ENCODE measurements around the gene MC1R. TPM values are rescaled to one million over a fixed set of nuclear protein-coding genes. Genes with fewer than 3 reads are reported as not detected.

The MC1R gene
- total and polyA plus RNA-seq, 7 donors: 0.18 to 1.8 (median 0.77) TPM

- intact Hi-C loops (cut with DNase I): no loop called here
- TF ChIP-seq, protein P1, sequence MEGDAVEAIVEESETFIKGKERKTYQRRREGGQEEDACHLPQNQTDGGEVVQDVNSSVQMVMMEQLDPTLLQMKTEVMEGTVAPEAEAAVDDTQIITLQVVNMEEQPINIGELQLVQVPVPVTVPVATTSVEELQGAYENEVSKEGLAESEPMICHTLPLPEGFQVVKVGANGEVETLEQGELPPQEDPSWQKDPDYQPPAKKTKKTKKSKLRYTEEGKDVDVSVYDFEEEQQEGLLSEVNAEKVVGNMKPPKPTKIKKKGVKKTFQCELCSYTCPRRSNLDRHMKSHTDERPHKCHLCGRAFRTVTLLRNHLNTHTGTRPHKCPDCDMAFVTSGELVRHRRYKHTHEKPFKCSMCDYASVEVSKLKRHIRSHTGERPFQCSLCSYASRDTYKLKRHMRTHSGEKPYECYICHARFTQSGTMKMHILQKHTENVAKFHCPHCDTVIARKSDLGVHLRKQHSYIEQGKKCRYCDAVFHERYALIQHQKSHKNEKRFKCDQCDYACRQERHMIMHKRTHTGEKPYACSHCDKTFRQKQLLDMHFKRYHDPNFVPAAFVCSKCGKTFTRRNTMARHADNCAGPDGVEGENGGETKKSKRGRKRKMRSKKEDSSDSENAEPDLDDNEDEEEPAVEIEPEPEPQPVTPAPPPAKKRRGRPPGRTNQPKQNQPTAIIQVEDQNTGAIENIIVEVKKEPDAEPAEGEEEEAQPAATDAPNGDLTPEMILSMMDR (IDR thresholded peaks at IDR 0.05): no peak
- no peak for ATAC-seq
- WGBS, 3 donors: 3 to 7% (median 4%) methylated on average over 12 to 14 of the region's 14 CpGs
- H3K27me3 ChIP-seq (ENCODE audit: insufficient read depth in 3 of 3, low read length in 2 of 3): peaks cover 0 to 63% (median 38%) of the 10 kb centered on the region in 3 donors
- H3K4me3 ChIP-seq: no peak overlapping the region
- H3K9me3 ChIP-seq: no peaks in the 10 kb centered on the region
- H3K36me3 ChIP-seq (ENCODE audit: insufficient read depth in 1 of 2, low read depth in 1 of 2): no peaks in the 10 kb centered on the region
- no peak for DNase-seq
- H3K27ac ChIP-seq: no peak overlapping the region
- H3K4me1 ChIP-seq: peaks cover 6% of the 10 kb centered on the region
These were observed 5.7 kb downstream of the MC1R start for GRCh38 chr16:89924297-89924924.

- H3K36me3 ChIP-seq (ENCODE audit: insufficient read depth in 1 of 2, low read depth in 1 of 2): no peaks in the 10 kb centered on the region
- H3K27ac ChIP-seq: no peak overlapping the region
- peak overlapping the region; percentile 63 for H3K4me3 ChIP-seq
- TF ChIP-seq, protein P1 (IDR thresholded peaks at IDR 0.05): no peak
- intact Hi-C loops (cut with DNase I): no loop called here
- peaks cover 0 to 61% (median 35%) of the 10 kb centered on the region in 3 donors for H3K27me3 ChIP-seq (ENCODE audit: insufficient read depth in 3 of 3, low read length in 2 of 3)
- no peak for ATAC-seq
- 21 to 27% (median 22%) methylated on average over 4 of the region's 4 CpGs for WGBS, 3 donors
- no peaks in the 10 kb centered on the region for H3K9me3 ChIP-seq
- peaks cover 6% of the 10 kb centered on the region for H3K4me1 ChIP-seq
- DNase-seq: no peak
These were observed 6.3 kb downstream of the MC1R start for GRCh38 chr16:89924925-89925307.

DNA sequence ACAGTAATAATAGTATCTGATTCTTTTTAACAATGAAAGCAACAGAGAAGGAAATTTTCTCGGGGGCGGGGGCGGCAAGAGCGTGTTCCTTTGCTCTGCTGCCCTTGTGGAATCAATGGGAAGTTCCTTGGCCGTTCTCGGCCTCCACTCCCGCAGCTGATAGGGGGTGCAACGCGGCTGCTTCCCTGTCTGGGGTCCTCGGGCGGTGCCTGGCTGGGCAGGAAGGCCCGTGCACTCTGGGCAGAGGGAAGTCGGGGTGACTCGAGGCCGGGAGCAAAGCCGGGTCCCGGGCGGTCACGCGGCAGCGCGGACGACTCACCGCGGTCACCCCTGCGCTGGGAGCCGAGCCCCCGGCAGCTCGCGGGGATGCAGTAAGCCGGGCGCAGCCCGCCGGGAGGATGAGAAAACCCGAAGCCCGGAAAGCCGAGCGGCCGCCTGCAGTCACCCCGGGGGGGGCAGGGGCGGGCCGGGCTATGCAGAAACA is 7.0 kb downstream of the MC1R start:
- Histone ChIP-seq H3K27ac (no peak overlapping the region), H3K4me1 (peaks cover 6% of the 10 kb centered on the region), H3K4me3 (peak overlapping the region; percentile 63), H3K9me3 (no peaks in the 10 kb centered on the region), H3K36me3 (ENCODE audit: insufficient read depth in 1 of 2, low read depth in 1 of 2) (no peaks in the 10 kb centered on the region), H3K27me3 (ENCODE audit: insufficient read depth in 3 of 3, low read length in 2 of 3) (peaks cover 0 to 56% (median 34%) of the 10 kb centered on the region in 3 donors)
- peak in 1 of 4 donors; percentile 1 for ATAC-seq
- 1% methylated on average over 30 to 42 of the region's 42 CpGs for WGBS, 3 donors
- intact Hi-C loops (cut with DNase I): no loop called here
- TF ChIP-seq, protein P1 (IDR thresholded peaks at IDR 0.05): no peak
- no peak for DNase-seq

- Histone ChIP-seq H3K4me3 (no peak overlapping the region), H3K36me3 (ENCODE audit: insufficient read depth in 1 of 2, low read depth in 1 of 2) (no peaks in the 10 kb centered on the region), H3K27me3 (ENCODE audit: insufficient read depth in 3 of 3, low read length in 2 of 3) (peaks cover 0 to 4% (median 3%) of the 10 kb centered on the region in 3 donors), H3K27ac (no peak overlapping the region), H3K9me3 (no peaks in the 10 kb centered on the region), H3K4me1 (no peaks in the 10 kb centered on the region)
- 78 to 80% (median 79%) methylated on average over 16 of the region's 16 CpGs for WGBS, 3 donors
- TF ChIP-seq, protein P1 (IDR thresholded peaks at IDR 0.05): no peak
- intact Hi-C loops (cut with DNase I): no loop called here
- no peak for ATAC-seq
- no peak for DNase-seq
These were observed 12.7 kb downstream of the MC1R start for GRCh38 chr16:89931305-89931896.

Measured in psoas muscle (tissue), 8 donors.